NCI-H1092 (cell line): Measurements from ENCODE around the gene PDZD2.
"Not testable (repeated sequence)": the region's sequence is repeated elsewhere in the genome, so short reads cannot be mapped to it uniquely, and the experiment has no call there.

Experiments used
- DNase-seq: peaks from one replicate; lab custom pipeline; 2025; lab: John Stamatoyannopoulos, UW

PDZD2 gene

GRCh38 chr5:31733371-31733770, 94.4 kb downstream of the PDZD2 start:
- no peak for DNase-seq

- DNase-seq, result no peak
These were observed 97.2 kb downstream of the PDZD2 start for GRCh38 chr5:31736127-31736526.

- no peak for DNase-seq
These were observed 99.3 kb downstream of the PDZD2 start for GRCh38 chr5:31738199-31738598.

DNA sequence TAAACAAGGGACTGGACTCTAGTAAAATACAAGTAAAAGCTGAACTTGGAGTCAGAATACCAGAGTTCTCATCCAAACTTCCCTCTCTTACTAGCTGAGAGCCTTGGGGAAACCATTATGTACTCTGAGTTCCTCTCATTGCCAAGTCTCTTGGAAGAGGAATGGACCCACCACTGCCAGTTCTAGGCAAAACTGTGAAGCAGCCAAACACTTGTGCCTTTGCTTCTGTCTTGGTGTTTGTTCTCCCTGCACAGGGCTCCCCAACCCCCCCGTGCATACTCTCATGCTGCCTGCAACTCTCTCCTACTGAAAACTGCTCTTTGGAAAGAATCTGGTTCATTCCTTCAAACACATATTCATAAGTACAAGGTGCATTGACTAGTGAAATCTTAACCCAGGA, 102.6 kb downstream of the PDZD2 start:
- DNase-seq, result no peak

GRCh38 chr5:31743678-31744077, 104.7 kb downstream of the PDZD2 start:
- DNase-seq, result no peak

- no peak for DNase-seq
These were observed 109.7 kb downstream of the PDZD2 start for GRCh38 chr5:31748458-31749172.

GRCh38 chr5:31750215-31750614, 111.3 kb downstream of the PDZD2 start:
- DNase-seq, result no peak

- DNase-seq, result no peak
These were observed 112.7 kb downstream of the PDZD2 start for GRCh38 chr5:31751610-31752009.

DNA sequence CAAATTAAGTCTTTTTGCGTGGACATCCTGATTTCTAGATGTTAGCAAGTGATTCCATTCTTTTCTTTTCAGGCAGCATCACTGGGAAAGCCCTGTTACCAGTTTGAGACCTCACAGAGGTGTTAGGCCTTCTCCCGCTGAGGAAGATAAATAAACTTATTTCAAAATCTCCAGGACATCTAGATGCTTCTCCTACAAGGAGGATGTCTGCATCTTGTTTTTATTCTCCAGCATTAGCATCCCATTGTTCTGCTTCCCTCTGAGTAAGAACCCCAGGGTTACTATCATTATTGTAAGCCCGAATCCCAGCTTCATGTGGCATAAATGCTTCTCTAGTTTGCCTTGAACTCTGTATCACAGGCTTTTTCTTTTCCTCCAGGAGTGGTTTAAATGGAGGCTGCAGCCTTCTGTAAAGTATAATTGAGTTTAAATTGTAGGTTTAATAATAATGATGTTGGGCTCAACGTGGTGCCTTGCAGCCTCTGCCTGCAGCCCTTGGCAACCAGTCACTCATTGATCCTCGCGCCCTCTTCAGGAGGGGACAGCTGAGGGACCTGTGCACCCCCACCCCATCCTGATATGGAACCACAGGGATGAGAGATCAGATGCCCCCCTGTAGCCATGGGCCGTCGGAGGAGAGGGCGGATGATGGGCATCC, 114.9 kb downstream of the PDZD2 start:
- DNase-seq, result no peak

- DNase-seq, result no peak
These were observed 115.4 kb downstream of the PDZD2 start for GRCh38 chr5:31754358-31754704.

DNA sequence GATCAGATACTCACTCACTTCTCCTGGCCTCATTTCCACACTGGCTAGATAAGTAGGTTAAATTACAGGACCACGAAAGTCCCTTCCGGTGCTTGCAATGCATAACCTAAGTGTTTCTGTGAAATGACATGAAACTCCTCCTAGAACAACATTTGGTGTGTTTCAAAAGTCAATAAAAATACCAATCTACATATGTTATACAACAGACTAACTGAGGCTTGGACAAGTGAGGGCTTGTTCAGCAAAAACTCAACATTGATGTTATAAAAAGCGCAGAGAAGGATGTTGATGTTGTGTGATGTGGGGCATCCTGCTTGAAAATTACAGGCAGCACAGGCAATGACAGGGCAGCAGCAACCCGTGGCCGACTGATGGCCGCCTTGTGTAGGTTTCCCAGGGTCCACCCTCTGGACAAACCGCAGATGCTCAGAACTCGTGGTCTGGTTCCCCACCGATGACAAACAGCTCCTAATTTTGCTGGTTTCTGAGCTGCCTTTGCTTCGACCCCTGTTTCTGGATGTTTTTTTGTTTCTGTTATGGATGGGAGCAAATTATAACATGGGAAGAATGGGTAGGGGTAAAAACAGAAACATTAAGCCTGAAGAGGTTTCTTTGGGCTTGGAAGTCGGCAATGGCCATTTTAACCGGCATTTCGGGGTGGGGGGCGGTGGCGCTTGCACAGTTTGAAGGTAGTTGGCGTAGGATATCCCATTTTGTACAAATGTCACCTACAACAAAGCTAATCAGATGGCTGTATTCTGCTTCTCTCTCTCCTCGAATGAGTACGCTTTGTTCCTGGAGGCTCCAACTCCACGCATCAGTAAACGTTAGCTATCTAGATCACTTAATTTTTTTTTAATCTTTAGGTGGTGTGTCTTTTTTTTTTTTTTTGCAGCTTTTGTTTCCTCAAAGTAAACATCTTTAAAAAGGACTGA, 116.1 kb downstream of the PDZD2 start:
- no peak for DNase-seq

DNA sequence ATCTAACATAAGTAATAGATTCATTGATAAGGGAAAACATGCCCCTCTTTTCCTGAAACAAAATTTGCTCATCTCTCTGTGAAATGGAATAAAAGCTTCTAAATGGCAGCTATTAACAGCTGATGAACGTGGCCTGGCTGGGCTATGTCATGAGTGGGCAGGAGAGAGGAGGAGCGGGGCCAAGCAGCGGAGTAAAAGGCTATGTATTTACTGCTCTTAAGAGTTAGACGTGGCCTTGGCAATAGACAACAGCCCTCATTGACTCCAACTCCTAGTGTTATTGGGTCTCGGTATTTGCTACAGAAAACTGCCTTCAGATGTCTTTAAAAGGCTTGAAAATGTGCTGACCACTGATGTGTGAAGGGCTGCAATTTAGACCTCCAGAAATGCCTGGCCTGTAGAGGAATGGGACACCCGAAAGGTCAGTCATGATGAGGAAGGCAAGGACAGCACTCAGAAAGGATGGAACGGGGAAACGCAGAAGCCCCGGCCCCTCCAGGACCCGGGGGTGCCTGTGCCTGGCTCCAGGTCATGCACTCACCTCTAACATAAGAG, 116.8 kb downstream of the PDZD2 start:
- DNase-seq, result no peak

- DNase-seq, result no peak
These were observed 118.9 kb downstream of the PDZD2 start for GRCh38 chr5:31757806-31758205.

DNA sequence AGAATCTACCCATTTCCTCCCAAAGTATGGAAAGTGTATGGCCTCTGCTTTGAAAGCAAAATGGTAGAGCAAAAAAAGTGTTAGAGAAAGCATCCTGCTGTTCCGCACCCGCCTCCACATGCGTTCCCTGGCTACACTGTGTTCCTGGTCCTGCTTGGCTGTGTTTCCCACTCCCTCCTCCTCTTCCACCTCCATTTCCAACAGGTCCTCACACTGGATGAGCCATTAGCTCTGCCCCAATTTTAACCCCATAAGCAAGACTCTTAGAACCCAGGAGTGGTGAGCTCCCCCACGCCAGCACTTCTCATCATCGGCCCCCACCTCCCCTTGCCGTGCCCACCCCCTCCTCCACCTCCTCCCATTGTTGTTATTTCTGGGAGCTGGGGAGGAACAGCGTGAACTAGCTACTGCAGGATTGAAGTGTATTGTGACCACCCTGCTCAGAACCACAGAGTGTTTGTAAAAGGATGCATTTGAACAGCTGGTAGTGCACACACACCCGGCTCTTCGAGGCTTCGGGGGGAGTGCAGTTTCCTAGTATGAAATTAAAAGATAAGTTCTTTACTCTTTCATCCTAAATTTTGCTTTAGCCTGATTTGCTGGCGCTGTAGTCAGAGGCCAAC, 120.0 kb downstream of the PDZD2 start:
- no peak for DNase-seq

DNA sequence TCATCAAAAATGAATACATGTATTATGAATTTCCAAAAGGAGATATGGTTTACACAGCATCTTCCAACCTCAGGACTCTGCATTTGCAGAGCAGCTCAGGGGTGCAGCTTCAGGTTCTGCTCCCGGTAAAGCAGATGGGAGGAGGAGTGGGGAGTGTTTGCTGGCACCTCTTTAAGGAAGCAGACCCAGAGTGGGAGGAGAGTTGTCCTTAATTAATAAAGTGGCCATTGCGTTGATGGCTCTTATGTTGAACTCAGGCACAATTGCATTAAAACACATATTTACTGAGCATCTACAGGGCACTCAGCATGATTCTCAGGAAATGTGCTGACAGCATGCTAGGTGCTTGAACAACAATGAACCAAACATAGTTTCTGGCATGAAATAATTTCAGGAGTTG, 121.0 kb downstream of the PDZD2 start:
- no peak for DNase-seq

GRCh38 chr5:31761877-31762276, 122.9 kb downstream of the PDZD2 start:
- no peak for DNase-seq

- no peak for DNase-seq
These were observed 124.5 kb downstream of the PDZD2 start for GRCh38 chr5:31763424-31763823.

DNA sequence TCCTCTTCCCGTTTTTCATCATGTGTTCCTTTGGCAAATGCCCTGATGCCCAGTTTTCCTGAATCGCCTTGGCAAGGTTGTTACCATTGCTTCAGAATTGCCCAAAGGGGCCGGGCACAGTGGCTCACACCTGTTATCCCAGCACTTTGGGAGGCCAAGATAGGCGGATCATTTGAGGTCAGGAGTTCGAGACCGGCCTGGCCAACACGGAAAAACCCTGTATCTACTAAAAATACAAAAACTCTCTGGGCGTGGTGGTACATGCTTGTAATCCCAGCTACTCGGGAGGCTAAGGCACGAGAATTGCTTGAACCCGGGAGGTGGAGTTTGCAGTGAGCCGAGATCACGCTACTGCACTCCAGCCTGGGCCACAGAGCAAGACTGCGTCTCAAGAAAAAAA, 125.8 kb downstream of the PDZD2 start:
- DNase-seq, result not testable (repeated sequence)

GRCh38 chr5:31767335-31768031, 128.6 kb downstream of the PDZD2 start:
- DNase-seq, result no peak

DNA sequence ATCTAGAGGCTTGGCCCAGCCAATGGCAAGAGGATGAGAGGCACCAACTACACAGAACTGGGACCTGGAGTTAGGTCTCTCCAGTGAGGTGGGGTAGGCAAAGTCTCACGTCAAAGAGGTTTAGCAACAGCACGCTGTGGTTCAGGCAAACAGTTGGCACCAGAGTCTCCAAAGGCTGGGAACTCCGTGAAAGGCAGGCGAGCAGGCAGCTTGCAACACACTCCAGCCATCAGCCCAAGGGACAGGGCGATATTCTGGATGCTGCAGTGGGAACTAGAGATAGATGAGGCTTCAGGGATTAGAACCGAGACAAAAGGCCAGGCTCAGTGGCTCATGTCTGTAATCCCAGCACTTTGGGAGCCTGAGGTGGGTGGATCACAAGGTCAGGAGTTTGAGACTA, 129.1 kb downstream of the PDZD2 start:
- no peak for DNase-seq

- DNase-seq, result no peak
These were observed 129.9 kb downstream of the PDZD2 start for GRCh38 chr5:31768784-31769183.
